ENCODE results near the gene RPL28. TPM values are rescaled to one million over a fixed set of nuclear protein-coding genes. Genes with fewer than 3 reads are reported as not detected.
A peak's percentile ranks its signal among the peaks of the same experiment; 100 is the strongest.

The RPL28 gene
- total and polyA plus RNA-seq, 2 of the 13 experiments (the other 11 are each of a cell fraction or from before 2014, with no cell fraction given) = 105 to 420 TPM

- TF ChIP-seq GMEB2 (CRISPR knock-in tag; IDR thresholded peaks at IDR 0.05; ENCODE audit: low read depth) (no peak), TRIM22 (IDR thresholded peaks at IDR 0.05) (no peak), ZFP91 (CRISPR knock-in tag; IDR thresholded peaks at IDR 0.05; ENCODE audit: borderline replicate concordance) (peak; percentile 81), MXD4 (CRISPR knock-in tag; IDR thresholded peaks at IDR 0.05) (peak; percentile 38; the same call in 1 of the 2 replicates), ZNF431 (CRISPR knock-in tag; IDR thresholded peaks at IDR 0.05; ENCODE audit: borderline replicate concordance, low read depth) (no peak), ZHX1 (CRISPR knock-in tag; IDR thresholded peaks at IDR 0.05; ENCODE audit: low read depth) (peak; percentile 76; the same call in 1 of the 2 replicates), REPIN1 (CRISPR knock-in tag; IDR thresholded peaks at IDR 0.05; ENCODE audit: borderline replicate concordance, low read depth) (peak; percentile 55; the same call in 1 of the 2 replicates), ZNF350 (CRISPR knock-in tag; IDR thresholded peaks at IDR 0.05; ENCODE audit: borderline replicate concordance, low read depth) (peak; percentile 92), AHR (CRISPR knock-in tag; IDR thresholded peaks at IDR 0.05) (no peak; the same call in 1 of the 2 replicates), FOXK2 (IDR thresholded peaks at IDR 0.05) (no peak), ZBTB33 (CRISPR knock-in tag; IDR thresholded peaks at IDR 0.05) (peak; percentile 24; the same call in 1 of the 2 replicates), ZNF382 (CRISPR knock-in tag; IDR thresholded peaks at IDR 0.05; ENCODE audit: borderline replicate concordance) (no peak), NBN (conservative IDR thresholded peaks at IDR 0.05) (no peak), NR2C2 (CRISPR knock-in tag; IDR thresholded peaks at IDR 0.05; ENCODE audit: borderline replicate concordance) (peak; percentile 55; the same call in 1 of the 2 replicates), HCFC1 (IDR thresholded peaks at IDR 0.05; ENCODE audit: low read depth, low read length) (peak; percentile 46; the same call in 1 of the 2 replicates), RAD51 (IDR thresholded peaks at IDR 0.05; ENCODE audit: borderline replicate concordance) (no peak), FOSL2 (CRISPR knock-in tag; IDR thresholded peaks at IDR 0.05) (peak; percentile 51), ZNF567 (CRISPR knock-in tag; IDR thresholded peaks at IDR 0.05; ENCODE audit: borderline replicate concordance) (peak; percentile 69; the same call in 1 of the 2 replicates), HOXA7 (CRISPR knock-in tag; IDR thresholded peaks at IDR 0.05) (no peak), ZNF224 (CRISPR knock-in tag; IDR thresholded peaks at IDR 0.05) (0 out of 2 replicates have a peak, but pooled peaks have one; percentile 58)
Observed at GRCh38 chr19:55385724-55386492, at the start of gene RPL28 (continued).

All from HepG2 (cell line).